GM19467 (cell line): ENCODE data around the gene ALOX12B.

Experiments
- ATAC-seq: cut with Tn5 transposase; IDR thresholded peaks from one replicate; pipeline ENCODE4 v1.9.1; 2021; ENCODE audit warnings: mild to moderate bottlenecking, moderate library complexity; ENCODE audit not compliant: unreplicated experiment

ALOX12B gene

GRCh38 chr17:8087075-8087951, at the start of gene ALOX12B:
Gene ALOX12B (minus strand): TSS chr17:8087716. CDS start chr17:8087442, 274 bp downstream.
- no peak for ATAC-seq

GRCh38 chr17:8133941-8134340, 46.4 kb upstream of the ALOX12B start:
- no peak for ATAC-seq

GRCh38 chr17:8133399-8133798, 45.9 kb upstream of the ALOX12B start:
- no peak for ATAC-seq

GRCh38 chr17:8131844-8132441, 44.4 kb upstream of the ALOX12B start:
- no peak for ATAC-seq

GRCh38 chr17:8128125-8128784, 40.7 kb upstream of the ALOX12B start:
- no peak for ATAC-seq

GRCh38 chr17:8126491-8127066, 39.1 kb upstream of the ALOX12B start:
- no peak for ATAC-seq

GRCh38 chr17:8125947-8126490, 38.5 kb upstream of the ALOX12B start:
- no peak for ATAC-seq

- ATAC-seq: no peak
These were observed 37.8 kb upstream of the ALOX12B start for GRCh38 chr17:8125154-8125946.

- no peak for ATAC-seq
These were observed 37.0 kb upstream of the ALOX12B start for GRCh38 chr17:8124350-8125153.

GRCh38 chr17:8123695-8124349, 36.3 kb upstream of the ALOX12B start, which contains the start of gene HES7:
Gene HES7 (minus strand): TSS chr17:8124106. CDS start chr17:8124084, 22 bp downstream.
- no peak for ATAC-seq

- no peak for ATAC-seq
These were observed 35.6 kb upstream of the ALOX12B start for GRCh38 chr17:8122924-8123694.

GRCh38 chr17:8122422-8122923, 35.0 kb upstream of the ALOX12B start:
- ATAC-seq: no peak

GRCh38 chr17:8121681-8122421, 34.3 kb upstream of the ALOX12B start:
- ATAC-seq: no peak

- no peak for ATAC-seq
These were observed 33.8 kb upstream of the ALOX12B start for GRCh38 chr17:8121407-8121680.

- ATAC-seq: no peak
These were observed 33.2 kb upstream of the ALOX12B start for GRCh38 chr17:8120520-8121406.
